ENCODE measurements around the gene GRIK1.

GRIK1 gene

GRCh38 chr21:29771491-29772066, 168.2 kb downstream of the GRIK1 start:
- FAIRE-seq (no peak), DNase-seq (ENCODE audit: insufficient read length) (no peak)
- TF ChIP-seq POLR2A (IDR thresholded peaks at IDR 0.05; ENCODE audit: low read depth, low read length) (no peak), POLR2AphosphoS5 (IDR thresholded peaks at IDR 0.05; ENCODE audit: low read depth, low read length) (no peak)

DNA sequence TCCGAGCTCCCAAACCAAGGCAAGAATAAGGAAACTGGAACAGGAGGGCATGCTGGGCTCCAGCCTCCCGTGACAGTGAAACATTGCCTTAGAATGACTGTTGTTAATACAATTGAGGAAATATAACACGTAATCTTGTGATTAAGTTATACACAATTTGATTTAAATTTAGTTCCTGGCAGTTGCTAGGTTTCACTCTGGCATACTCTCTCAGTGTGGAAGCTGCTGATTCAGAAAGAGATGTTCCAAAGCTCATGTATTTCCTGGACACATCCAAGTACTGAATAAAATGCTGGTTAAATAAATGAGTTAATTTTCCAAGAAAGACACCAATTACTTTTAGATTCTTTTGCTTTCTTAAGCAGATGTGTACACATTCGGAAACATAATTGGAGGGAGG, 176.1 kb downstream of the GRIK1 start:
- no peak for TF ChIP-seq POLR2AphosphoS5 (IDR thresholded peaks at IDR 0.05; ENCODE audit: low read depth, low read length)
- no peak for TF ChIP-seq POLR2A (IDR thresholded peaks at IDR 0.05; ENCODE audit: low read depth, low read length)
- TF ChIP-seq TAF1 (IDR thresholded peaks at IDR 0.05; ENCODE audit: borderline replicate concordance, low read depth, low read length): no peak
- FAIRE-seq (no peak), DNase-seq (ENCODE audit: insufficient read length) (no peak)

DNA sequence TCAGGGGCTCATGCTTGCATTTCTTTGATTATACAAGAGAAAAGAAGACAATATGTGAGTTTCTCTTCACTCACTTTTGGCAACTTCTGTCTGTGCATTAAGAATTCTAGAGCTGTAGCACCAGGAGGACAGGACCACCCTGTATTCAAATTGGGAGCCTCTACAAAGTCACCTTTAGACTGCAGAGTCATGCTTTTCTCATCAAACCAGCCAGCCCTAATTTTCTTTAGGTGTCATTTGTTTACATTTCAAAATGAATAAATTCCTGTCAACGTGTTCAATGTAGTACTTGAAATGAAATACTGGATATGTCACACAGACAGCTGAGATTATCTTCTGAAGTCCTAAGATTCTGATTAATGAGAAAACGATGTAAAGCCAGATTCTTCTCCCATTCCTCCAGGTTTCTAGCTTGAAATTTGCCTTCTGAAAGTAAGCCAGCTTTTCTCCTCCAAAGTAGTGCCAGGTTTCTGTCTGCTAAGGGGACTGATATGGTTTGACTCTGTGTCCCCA, 177.2 kb downstream of the GRIK1 start:
- TF ChIP-seq POLR2AphosphoS5 (IDR thresholded peaks at IDR 0.05; ENCODE audit: low read depth, low read length): no peak
- no peak for TF ChIP-seq POLR2A (IDR thresholded peaks at IDR 0.05; ENCODE audit: low read depth, low read length)
- TF ChIP-seq TAF1 (IDR thresholded peaks at IDR 0.05; ENCODE audit: borderline replicate concordance, low read depth, low read length): no peak
- DNase-seq (ENCODE audit: insufficient read length): no peak
- FAIRE-seq: no peak

- no peak for TF ChIP-seq TAF1 (IDR thresholded peaks at IDR 0.05; ENCODE audit: borderline replicate concordance, low read depth, low read length)
- TF ChIP-seq POLR2AphosphoS5 (IDR thresholded peaks at IDR 0.05; ENCODE audit: low read depth, low read length): no peak
- no peak for TF ChIP-seq POLR2A (IDR thresholded peaks at IDR 0.05; ENCODE audit: low read depth, low read length)
- DNase-seq (ENCODE audit: insufficient read length) (no peak), FAIRE-seq (no peak)
Measured at GRCh38 chr21:29753216-29753615, 186.6 kb downstream of the GRIK1 start.

DNA sequence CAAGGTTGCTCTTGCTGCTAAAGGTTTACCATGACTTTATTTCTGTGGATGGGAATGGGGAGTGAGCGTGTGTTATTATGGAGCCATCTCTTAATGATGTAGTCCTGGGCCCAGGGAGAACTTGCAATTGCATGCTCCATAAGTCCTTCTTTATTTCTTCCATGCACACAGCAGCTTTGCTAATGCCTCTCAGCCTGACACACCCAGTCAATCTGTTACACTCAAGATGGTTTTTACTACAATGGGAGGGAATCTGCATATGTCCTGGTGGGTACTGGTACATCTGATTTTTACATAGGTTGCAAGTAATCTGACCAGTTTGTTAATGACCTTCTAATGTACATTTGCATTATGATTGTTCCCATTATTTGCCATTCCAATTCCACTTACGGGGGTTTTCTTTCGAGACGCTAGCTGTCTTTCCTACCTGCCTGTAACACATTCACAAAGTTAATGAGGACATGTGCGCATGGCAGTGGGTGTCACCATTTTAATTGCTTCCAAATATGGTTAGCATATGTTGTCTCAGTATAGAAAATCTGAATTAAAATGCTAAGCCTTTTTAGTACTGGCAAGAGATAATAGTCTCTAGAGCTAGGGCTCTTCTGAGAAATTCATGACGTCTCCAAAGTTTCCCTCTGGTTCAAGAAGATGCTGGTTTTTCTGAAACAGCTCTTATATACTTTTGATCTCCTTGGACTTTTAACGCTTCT, 188.2 kb downstream of the GRIK1 start:
- FAIRE-seq (no peak), DNase-seq (ENCODE audit: insufficient read length) (no peak)
- TF ChIP-seq POLR2AphosphoS5 (IDR thresholded peaks at IDR 0.05; ENCODE audit: low read depth, low read length): no peak
- TF ChIP-seq POLR2A (IDR thresholded peaks at IDR 0.05; ENCODE audit: low read depth, low read length): no peak
- TF ChIP-seq TAF1 (IDR thresholded peaks at IDR 0.05; ENCODE audit: borderline replicate concordance, low read depth, low read length): no peak

GRCh38 chr21:29749957-29750356, 189.8 kb downstream of the GRIK1 start:
- FAIRE-seq: no peak
- TF ChIP-seq POLR2A (IDR thresholded peaks at IDR 0.05; ENCODE audit: low read depth, low read length): no peak
- TF ChIP-seq POLR2AphosphoS5 (IDR thresholded peaks at IDR 0.05; ENCODE audit: low read depth, low read length): no peak
- no peak for TF ChIP-seq TAF1 (IDR thresholded peaks at IDR 0.05; ENCODE audit: borderline replicate concordance, low read depth, low read length)
- no peak for DNase-seq (ENCODE audit: insufficient read length)

- FAIRE-seq (no peak), DNase-seq (ENCODE audit: insufficient read length) (no peak)
- TF ChIP-seq POLR2AphosphoS5 (IDR thresholded peaks at IDR 0.05; ENCODE audit: low read depth, low read length): no peak
- no peak for TF ChIP-seq POLR2A (IDR thresholded peaks at IDR 0.05; ENCODE audit: low read depth, low read length)
- TF ChIP-seq TAF1 (IDR thresholded peaks at IDR 0.05; ENCODE audit: borderline replicate concordance, low read depth, low read length): no peak
Measured at GRCh38 chr21:29749223-29749622, 190.6 kb downstream of the GRIK1 start.

GRCh38 chr21:29748391-29749167, 191.2 kb downstream of the GRIK1 start:
- DNase-seq (ENCODE audit: insufficient read length) (no peak), FAIRE-seq (no peak)
- TF ChIP-seq TAF1 (IDR thresholded peaks at IDR 0.05; ENCODE audit: borderline replicate concordance, low read depth, low read length): no peak
- no peak for TF ChIP-seq POLR2A (IDR thresholded peaks at IDR 0.05; ENCODE audit: low read depth, low read length)
- no peak for TF ChIP-seq POLR2AphosphoS5 (IDR thresholded peaks at IDR 0.05; ENCODE audit: low read depth, low read length)

- DNase-seq (ENCODE audit: insufficient read length) (no peak), FAIRE-seq (no peak)
- TF ChIP-seq POLR2A (IDR thresholded peaks at IDR 0.05; ENCODE audit: low read depth, low read length) (no peak), POLR2AphosphoS5 (IDR thresholded peaks at IDR 0.05; ENCODE audit: low read depth, low read length) (no peak), TAF1 (IDR thresholded peaks at IDR 0.05; ENCODE audit: borderline replicate concordance, low read depth, low read length) (no peak)
Measured at GRCh38 chr21:29741761-29742160, 198.0 kb downstream of the GRIK1 start.

- TF ChIP-seq POLR2A (IDR thresholded peaks at IDR 0.05; ENCODE audit: low read depth, low read length) (no peak), TAF1 (IDR thresholded peaks at IDR 0.05; ENCODE audit: borderline replicate concordance, low read depth, low read length) (no peak), POLR2AphosphoS5 (IDR thresholded peaks at IDR 0.05; ENCODE audit: low read depth, low read length) (no peak)
Measured at GRCh38 chr21:29739176-29739575, 200.6 kb downstream of the GRIK1 start.

GRCh38 chr21:29738730-29739129, 201.1 kb downstream of the GRIK1 start:
- no peak for DNase-seq (ENCODE audit: insufficient read length)
- FAIRE-seq: no peak
- TF ChIP-seq TAF1 (IDR thresholded peaks at IDR 0.05; ENCODE audit: borderline replicate concordance, low read depth, low read length) (no peak), POLR2AphosphoS5 (IDR thresholded peaks at IDR 0.05; ENCODE audit: low read depth, low read length) (no peak), POLR2A (IDR thresholded peaks at IDR 0.05; ENCODE audit: low read depth, low read length) (no peak)

More at GRCh38 chr21:29739176-29739575, 200.6 kb downstream of the GRIK1 start:
- FAIRE-seq: no peak
- DNase-seq (ENCODE audit: insufficient read length): no peak
